HEK293 (cell line): ENCODE results near the gene ERAS.

Source experiments
- ATF2 ChIP-seq: fragments of 450-650 bp; formaldehyde crosslinking; IDR thresholded peaks from 2 replicates; pipeline ENCODE4 v1.5.1; 2016; ENCODE audit warnings: missing biosample characterization, missing genetic modification characterization, low read depth
- GLIS1 ChIP-seq: fragments of 450-650 bp; formaldehyde crosslinking; IDR thresholded peaks from 2 replicates; pipeline ENCODE4 v1.5.1; 2016; ENCODE audit warnings: missing biosample characterization, missing genetic modification characterization
- KLF7 ChIP-seq: fragments of 450-650 bp; formaldehyde crosslinking; IDR thresholded peaks from 2 replicates; pipeline ENCODE4 v1.5.1; 2016; ENCODE audit warnings: missing biosample characterization, missing genetic modification characterization, borderline replicate concordance
- KLF9 ChIP-seq: fragments of 450-650 bp; formaldehyde crosslinking; IDR thresholded peaks from 2 replicates; pipeline ENCODE4 v1.5.1; 2016; ENCODE audit warnings: missing biosample characterization, missing genetic modification characterization, low read depth
- MZF1 ChIP-seq: fragments of 450-650 bp; formaldehyde crosslinking; IDR thresholded peaks from 2 replicates; pipeline ENCODE4 v1.5.1; 2017; ENCODE audit warnings: missing biosample characterization, missing genetic modification characterization, borderline replicate concordance
- PATZ1 ChIP-seq: fragments of 450-650 bp; formaldehyde crosslinking; IDR thresholded peaks from 2 replicates; pipeline ENCODE4 v1.5.1; 2016; ENCODE audit warnings: missing biosample characterization, missing genetic modification characterization
- PRDM4 ChIP-seq: fragments of 450-650 bp; formaldehyde crosslinking; IDR thresholded peaks from 2 replicates; pipeline ENCODE4 v1.5.1; 2017; ENCODE audit warnings: missing biosample characterization, missing genetic modification characterization
- REST ChIP-seq: fragments of 450-650 bp; formaldehyde crosslinking; IDR thresholded peaks from 2 replicates; pipeline ENCODE4 v1.5.1; 2016; ENCODE audit warnings: missing biosample characterization, missing genetic modification characterization
- SP7 ChIP-seq: fragments of 450-650 bp; formaldehyde crosslinking; IDR thresholded peaks from 2 replicates; pipeline ENCODE4 v1.5.1; 2016; ENCODE audit warnings: missing biosample characterization, missing genetic modification characterization
- TCF7L2 ChIP-seq: IDR thresholded peaks from 2 replicates; pipeline ENCODE4 v1.6.1; 2011; ENCODE audit warnings: low read depth, mild to moderate bottlenecking, inconsistent platforms, low read length, moderate library complexity, borderline replicate concordance
- ZBTB10 ChIP-seq: fragments of 450-650 bp; formaldehyde crosslinking; IDR thresholded peaks from 2 replicates; pipeline ENCODE4 v1.5.1; 2016; ENCODE audit warnings: missing biosample characterization, missing genetic modification characterization
- ZBTB17 ChIP-seq: fragments of 450-650 bp; formaldehyde crosslinking; IDR thresholded peaks from 2 replicates; pipeline ENCODE4 v1.5.1; 2016; ENCODE audit warnings: missing biosample characterization, missing genetic modification characterization
- ZBTB21 ChIP-seq: fragments of 450-650 bp; formaldehyde crosslinking; IDR thresholded peaks from 2 replicates; pipeline ENCODE4 v1.5.1; 2017; ENCODE audit warnings: missing biosample characterization, missing genetic modification characterization
- ZEB2 ChIP-seq: fragments of 450-650 bp; formaldehyde crosslinking; IDR thresholded peaks from 2 replicates; pipeline ENCODE4 v1.5.1; 2016; ENCODE audit warnings: missing biosample characterization, missing genetic modification characterization
- ZFHX2 ChIP-seq: fragments of 450-650 bp; formaldehyde crosslinking; conservative IDR thresholded peaks from 2 replicates; pipeline ENCODE4 v1.5.1; 2016; ENCODE audit warnings: missing biosample characterization, missing genetic modification characterization
- ZFP37 ChIP-seq: fragments of 450-650 bp; formaldehyde crosslinking; IDR thresholded peaks from 2 replicates; pipeline ENCODE4 v1.5.1; 2016; ENCODE audit warnings: missing biosample characterization, missing genetic modification characterization
- ZFP69B ChIP-seq: fragments of 450-650 bp; formaldehyde crosslinking; IDR thresholded peaks from 2 replicates; pipeline ENCODE4 v1.5.1; 2016; ENCODE audit warnings: missing biosample characterization, missing genetic modification characterization
- ZNF121 ChIP-seq: fragments of 450-650 bp; formaldehyde crosslinking; IDR thresholded peaks from 2 replicates; pipeline ENCODE4 v1.5.1; 2016; ENCODE audit warnings: missing biosample characterization, missing genetic modification characterization
- ZNF138 ChIP-seq: fragments of 450-650 bp; formaldehyde crosslinking; IDR thresholded peaks from 2 replicates; pipeline ENCODE4 v1.5.1; 2016; ENCODE audit warnings: missing biosample characterization, missing genetic modification characterization, borderline replicate concordance
- ZNF2 ChIP-seq: fragments of 450-650 bp; formaldehyde crosslinking; IDR thresholded peaks from 2 replicates; pipeline ENCODE4 v1.5.1; 2016; ENCODE audit warnings: missing biosample characterization, missing genetic modification characterization
- ZNF248 ChIP-seq: fragments of 450-650 bp; formaldehyde crosslinking; IDR thresholded peaks from 2 replicates; pipeline ENCODE4 v1.5.1; 2017; ENCODE audit warnings: missing biosample characterization, missing genetic modification characterization
- ZNF266 ChIP-seq: fragments of 450-650 bp; formaldehyde crosslinking; IDR thresholded peaks from 2 replicates; pipeline ENCODE4 v1.5.1; 2016; ENCODE audit warnings: missing biosample characterization, missing genetic modification characterization, low read depth
- ZNF391 ChIP-seq: fragments of 450-650 bp; formaldehyde crosslinking; IDR thresholded peaks from 2 replicates; pipeline ENCODE4 v1.5.1; 2016; ENCODE audit warnings: low read depth, missing biosample characterization, missing genetic modification characterization, borderline replicate concordance
- ZNF521 ChIP-seq: fragments of 450-650 bp; formaldehyde crosslinking; IDR thresholded peaks from 2 replicates; pipeline ENCODE4 v1.5.1; 2017; ENCODE audit warnings: missing biosample characterization, mild to moderate bottlenecking, missing genetic modification characterization
- ZNF571 ChIP-seq: fragments of 450-650 bp; formaldehyde crosslinking; IDR thresholded peaks from 2 replicates; pipeline ENCODE4 v1.5.0; 2017; ENCODE audit warnings: missing biosample characterization, missing genetic modification characterization
- ZNF585B ChIP-seq: fragments of 450-650 bp; formaldehyde crosslinking; IDR thresholded peaks from 2 replicates; pipeline ENCODE4 v1.5.1; 2016; ENCODE audit warnings: missing biosample characterization, missing genetic modification characterization
- ZNF701 ChIP-seq: fragments of 450-650 bp; formaldehyde crosslinking; IDR thresholded peaks from 2 replicates; pipeline ENCODE4 v1.5.1; 2016; ENCODE audit warnings: missing biosample characterization, missing genetic modification characterization
- ZNF747 ChIP-seq: fragments of 450-650 bp; formaldehyde crosslinking; IDR thresholded peaks from 2 replicates; pipeline ENCODE4 v1.5.1; 2016; ENCODE audit warnings: missing biosample characterization, missing genetic modification characterization

ERAS gene

GRCh38 chrX:48801280-48802088 lies 24.8 kb upstream of the ERAS start, which contains the start of gene HDAC6 (continued):
- TF ChIP-seq ZNF521 (tag by site-specific recombination): no peak
- TF ChIP-seq ZNF747 (tag by site-specific recombination): no peak
- TF ChIP-seq GLIS1: no peak
- no peak for TF ChIP-seq ZNF248
- TF ChIP-seq ZFHX2: peak; percentile 96
- 0 out of 2 replicates have a peak, but pooled peaks have one; percentile 63 for TF ChIP-seq KLF7 (tag by site-specific recombination)
- TF ChIP-seq ZNF585B (tag by site-specific recombination): no peak
- TF ChIP-seq ZNF266 (tag by site-specific recombination): no peak
- no peak; the same call in 1 of the 2 replicates for TF ChIP-seq ZFP69B (tag by site-specific recombination)
- peak; percentile 44; the same call in 1 of the 2 replicates for TF ChIP-seq ZFP37 (tag by site-specific recombination)
- no peak for TF ChIP-seq MZF1 (tag by site-specific recombination)
- peak; percentile 69 for TF ChIP-seq PATZ1 (tag by site-specific recombination)
- TF ChIP-seq ZNF2 (tag by site-specific recombination): peak; percentile 93
- TF ChIP-seq ZBTB21: peak; percentile 93
- TF ChIP-seq ATF2 (tag by site-specific recombination): peak; percentile 88
- no peak for TF ChIP-seq ZNF701 (tag by site-specific recombination)
- TF ChIP-seq ZNF571 (tag by site-specific recombination): no peak
- TF ChIP-seq ZBTB10: no peak
- peak; percentile 83 for TF ChIP-seq SP7 (tag by site-specific recombination)
- TF ChIP-seq PRDM4 (tag by site-specific recombination): 0 out of 2 replicates have a peak, but pooled peaks have one; percentile 31
- peak; percentile 23; the same call in 1 of the 2 replicates for TF ChIP-seq ZNF121 (tag by site-specific recombination)
- peak; percentile 86 for TF ChIP-seq ZBTB17 (tag by site-specific recombination)
- TF ChIP-seq TCF7L2: no peak
- no peak for TF ChIP-seq ZNF138 (tag by site-specific recombination)
- peak; percentile 83; the same call in 1 of the 2 replicates for TF ChIP-seq ZNF391 (tag by site-specific recombination)
- TF ChIP-seq KLF9: 0 out of 2 replicates have a peak, but pooled peaks have one; percentile 38
- no peak for TF ChIP-seq REST
- peak; percentile 79 for TF ChIP-seq ZEB2 (tag by site-specific recombination)
